Duodenal mucosa (tissue), 2 donors: ENCODE data around the gene EDN2.
A peak's percentile ranks its signal among the peaks of the same experiment; 100 is the strongest.

ENCODE experiments used
- H3K27ac ChIP-seq: one replicate; pipeline ENCODE4 v1.7.0; 2013; ENCODE audit warnings: low read depth, low read length
- H3K27me3 ChIP-seq, 2 donors: one replicate each; pipeline ENCODE4 v1.7.0; 2013; ENCODE audit warnings: low read length in 2 of 2, control low read depth in 1 of 2; ENCODE audit not compliant: insufficient read depth in 2 of 2, control insufficient read depth in 1 of 2
- H3K36me3 ChIP-seq, 2 donors: one replicate each; pipeline ENCODE4 v1.7.0; 2013; ENCODE audit warnings: low read length in 2 of 2, control low read depth in 1 of 2; ENCODE audit not compliant: insufficient read depth in 2 of 2, control insufficient read depth in 1 of 2
- H3K4me1 ChIP-seq, 2 donors: one replicate each; pipeline ENCODE4 v1.7.0; 2013; ENCODE audit warnings: low read length in 2 of 2, control low read depth in 1 of 2; ENCODE audit not compliant: insufficient read depth in 2 of 2, control insufficient read depth in 1 of 2
- H3K4me3 ChIP-seq, 2 donors: one replicate each; pipeline ENCODE4 v1.7.0; 2013; ENCODE audit warnings: low read length in 2 of 2, low read depth in 1 of 2
- H3K9ac ChIP-seq, 2 donors: one replicate each; pipeline ENCODE4 v1.7.0; 2013; ENCODE audit warnings: low read length in 2 of 2, low read depth in 1 of 2
- H3K9me3 ChIP-seq, 2 donors: one replicate each; pipeline ENCODE4 v1.7.0; 2013; ENCODE audit warnings: low read length in 2 of 2, control low read depth in 1 of 2; ENCODE audit not compliant: control insufficient read depth in 1 of 2

The EDN2 gene

GRCh38 chr1:41475859-41476567 lies 8.5 kb downstream of the EDN2 start:
- H3K27ac ChIP-seq = peak overlapping the region; percentile 74
- no peak overlapping the region for H3K4me3 ChIP-seq
- no peaks in the 10 kb centered on the region for H3K36me3 ChIP-seq
- H3K9ac ChIP-seq = peak overlapping the region in 1 of 2 donors; percentile 36
- peaks cover 59 to 60% of the 10 kb centered on the region in 2 donors for H3K4me1 ChIP-seq
- H3K9me3 ChIP-seq = no peaks in the 10 kb centered on the region
- H3K27me3 ChIP-seq = no peaks in the 10 kb centered on the region

GRCh38 chr1:41475346-41475745 lies 9.1 kb downstream of the EDN2 start:
- Histone ChIP-seq H3K4me1 (peaks cover 54 to 57% of the 10 kb centered on the region in 2 donors), H3K9me3 (no peaks in the 10 kb centered on the region), H3K9ac (peak overlapping the region in 1 of 2 donors; percentile 25), H3K27ac (no peak overlapping the region), H3K27me3 (no peaks in the 10 kb centered on the region), H3K36me3 (no peaks in the 10 kb centered on the region), H3K4me3 (no peak overlapping the region)

GRCh38 chr1:41474490-41475271 lies 9.8 kb downstream of the EDN2 start:
- Histone ChIP-seq H3K4me1 (peaks cover 53% of the 10 kb centered on the region in 2 donors), H3K27me3 (no peaks in the 10 kb centered on the region), H3K36me3 (no peaks in the 10 kb centered on the region), H3K27ac (no peak overlapping the region), H3K9ac (peak overlapping the region in 1 of 2 donors; percentile 25), H3K4me3 (no peak overlapping the region), H3K9me3 (no peaks in the 10 kb centered on the region)

GRCh38 chr1:41473738-41474362 lies 10.6 kb downstream of the EDN2 start:
- Histone ChIP-seq H3K9ac (no peak overlapping the region), H3K36me3 (no peaks in the 10 kb centered on the region), H3K27me3 (no peaks in the 10 kb centered on the region)

GRCh38 chr1:41471658-41472057 lies 12.8 kb downstream of the EDN2 start:
- Histone ChIP-seq H3K27ac (no peak overlapping the region), H3K36me3 (no peaks in the 10 kb centered on the region), H3K9ac (no peak overlapping the region), H3K4me1 (peaks cover 58 to 62% of the 10 kb centered on the region in 2 donors), H3K27me3 (no peaks in the 10 kb centered on the region), H3K4me3 (no peak overlapping the region), H3K9me3 (no peaks in the 10 kb centered on the region)

More at GRCh38 chr1:41473738-41474362, 10.6 kb downstream of the EDN2 start:
- H3K4me3 ChIP-seq = no peak overlapping the region
- no peak overlapping the region for H3K27ac ChIP-seq
- peaks cover 55 to 56% of the 10 kb centered on the region in 2 donors for H3K4me1 ChIP-seq
- H3K9me3 ChIP-seq = no peaks in the 10 kb centered on the region

- Histone ChIP-seq H3K4me3 (no peak overlapping the region), H3K9ac (no peak overlapping the region), H3K27ac (no peak overlapping the region), H3K9me3 (no peaks in the 10 kb centered on the region), H3K27me3 (no peaks in the 10 kb centered on the region), H3K36me3 (no peaks in the 10 kb centered on the region), H3K4me1 (peaks cover 55 to 56% of the 10 kb centered on the region in 2 donors)
Measured at GRCh38 chr1:41469706-41470105, 14.8 kb downstream of the EDN2 start.

GRCh38 chr1:41468122-41468762 lies 16.2 kb downstream of the EDN2 start:
- Histone ChIP-seq H3K27me3 (no peaks in the 10 kb centered on the region), H3K36me3 (no peaks in the 10 kb centered on the region), H3K4me1 (peaks cover 51 to 55% of the 10 kb centered on the region in 2 donors), H3K27ac (no peak overlapping the region), H3K9ac (no peak overlapping the region), H3K4me3 (no peak overlapping the region), H3K9me3 (no peaks in the 10 kb centered on the region)

- Histone ChIP-seq H3K27me3 (no peaks in the 10 kb centered on the region), H3K9ac (no peak overlapping the region), H3K4me1 (peaks cover 57 to 59% of the 10 kb centered on the region in 2 donors), H3K36me3 (no peaks in the 10 kb centered on the region), H3K9me3 (no peaks in the 10 kb centered on the region), H3K4me3 (no peak overlapping the region), H3K27ac (no peak overlapping the region)
Measured at GRCh38 chr1:41467673-41468072, 16.8 kb downstream of the EDN2 start.

GRCh38 chr1:41466146-41466545 lies 18.3 kb downstream of the EDN2 start:
- H3K27ac ChIP-seq = peak overlapping the region; percentile 20
- H3K9me3 ChIP-seq = no peaks in the 10 kb centered on the region
- H3K9ac ChIP-seq = no peak overlapping the region
- H3K4me1 ChIP-seq = peaks cover 67 to 70% of the 10 kb centered on the region in 2 donors
- no peaks in the 10 kb centered on the region for H3K27me3 ChIP-seq
- H3K4me3 ChIP-seq = no peak overlapping the region
- no peaks in the 10 kb centered on the region for H3K36me3 ChIP-seq
